ENCODE data around the gene TNFRSF19. TPM values are rescaled to one million over a fixed set of nuclear protein-coding genes. Genes with fewer than 3 reads are reported as not detected.

Gene TNFRSF19
- total RNA-seq, 1 experiment from 2014 or later: 0.54 TPM

- POLR2A ChIA-PET: no interaction called here
- TF ChIP-seq TCF7L2 (IDR thresholded peaks at IDR 0.05; ENCODE audit: low read depth, low read length) (no peak), REST (IDR thresholded peaks at IDR 0.05; ENCODE audit: insufficient read depth in 1 of 2, low read depth in 2 of 2, low read length in 1 of 2) (no peak), SIN3A (IDR thresholded peaks at IDR 0.05; ENCODE audit: borderline replicate concordance, insufficient read depth, low read depth, low read length) (no peak), POLR2AphosphoS5 (IDR thresholded peaks at IDR 0.05; ENCODE audit: low read depth, low read length) (no peak), CTCF (IDR thresholded peaks at IDR 0.05) (no peak)
- CTCF ChIA-PET: no interaction called here
- in situ Hi-C loops (cut with HindIII; ENCODE audit: low pct_unique_long_range_greater_than_20kb, low sequenced_read_pairs): no loop called here
- Histone ChIP-seq H3K4me1 (ENCODE audit: control insufficient read depth, insufficient read depth, low read length) (no peaks in the 10 kb centered on the region), H3K36me3 (ENCODE audit: control insufficient read depth, insufficient read depth, low read length) (no peaks in the 10 kb centered on the region), H3K9me3 (ENCODE audit: control insufficient read depth, insufficient read depth, low read depth, low read length) (no peaks in the 10 kb centered on the region), H3K4me3 (ENCODE audit: low read depth in 2 of 2, low read length in 2 of 2) (no peak overlapping the region), H3K27ac (ENCODE audit: low read length) (no peak overlapping the region), H3K27me3 (ENCODE audit: control insufficient read depth, insufficient read depth, low read length) (no peaks in the 10 kb centered on the region)
- DNase-seq (ENCODE audit: low read depth, low spot score): no peak
- no peak for ATAC-seq
- no TSS peak for BruUV-seq (replicated peaks)
- intact Hi-C loops (cut with micrococcal nuclease; ENCODE audit: unreplicated experiment): no loop called here
These were observed 140.2 kb downstream of the TNFRSF19 start for GRCh38 chr13:23710366-23710765.

- ATAC-seq (no peak), DNase-seq (ENCODE audit: low read depth, low spot score) (no peak)
- in situ Hi-C loops (cut with HindIII; ENCODE audit: low pct_unique_long_range_greater_than_20kb, low sequenced_read_pairs) (no loop called here), intact Hi-C loops (cut with micrococcal nuclease; ENCODE audit: unreplicated experiment) (no loop called here)
- no peaks in the 10 kb centered on the region for H3K27me3 ChIP-seq (ENCODE audit: control insufficient read depth, insufficient read depth, low read length)
- H3K4me3 ChIP-seq (ENCODE audit: low read depth in 2 of 2, low read length in 2 of 2): no peak overlapping the region
- no peaks in the 10 kb centered on the region for H3K36me3 ChIP-seq (ENCODE audit: control insufficient read depth, insufficient read depth, low read length)
- ChIA-PET POLR2A (no interaction called here), CTCF (no interaction called here)
- no peaks in the 10 kb centered on the region for H3K4me1 ChIP-seq (ENCODE audit: control insufficient read depth, insufficient read depth, low read length)
- no peaks in the 10 kb centered on the region for H3K9me3 ChIP-seq (ENCODE audit: control insufficient read depth, insufficient read depth, low read depth, low read length)
- no TSS peak for BruUV-seq (replicated peaks)
- H3K27ac ChIP-seq (ENCODE audit: low read length): no peak overlapping the region
- no peak for TF ChIP-seq CTCF (IDR thresholded peaks at IDR 0.05)
- TF ChIP-seq REST (IDR thresholded peaks at IDR 0.05; ENCODE audit: insufficient read depth in 1 of 2, low read depth in 2 of 2, low read length in 1 of 2): no peak
- no peak for TF ChIP-seq SIN3A (IDR thresholded peaks at IDR 0.05; ENCODE audit: borderline replicate concordance, insufficient read depth, low read depth, low read length)
These were observed 141.1 kb downstream of the TNFRSF19 start for GRCh38 chr13:23711355-23711754.

Measured in Panc1 (cell line).